ENCODE measurements around the gene WIPF1.

- no peak for TF ChIP-seq EZH2 (IDR thresholded peaks at IDR 0.05; ENCODE audit: insufficient read depth, low read length)
- TF ChIP-seq CTCF (IDR thresholded peaks at IDR 0.05; ENCODE audit: insufficient read depth, low read depth, low read length), result no peak
Observed at GRCh38 chr2:174590928-174591648, 6.5 kb downstream of the WIPF1 start.

Measured in astrocyte (in vitro differentiated cells and primary cell).